Stimulated activated CD8-positive, alpha-beta memory T cell treated with anti-CD3 and anti-CD28 coated beads, Interleukin-7, amount 100 ng/mL, for 4 hours (primary cell): ENCODE data around the gene BBX.
"Not testable (repeated sequence)": the region's sequence is repeated elsewhere in the genome, so short reads cannot be mapped to it uniquely, and the experiment has no call there.

ENCODE experiments used
- DNase-seq, 2 donors: peaks; one replicate each; pipeline ENCODE4 v3.0.0-alpha.2; 2020; ENCODE audit warnings: low read depth in 2 of 2

BBX gene

GRCh38 chr3:107682580-107682979 lies 159.8 kb downstream of the BBX start:
- no peak for DNase-seq

- DNase-seq, result no peak
These were observed 160.7 kb downstream of the BBX start for GRCh38 chr3:107683447-107683846.

GRCh38 chr3:107684431-107684925 lies 161.7 kb downstream of the BBX start:
- DNase-seq, result no peak

GRCh38 chr3:107685383-107685782 lies 162.6 kb downstream of the BBX start:
- DNase-seq, result no peak

GRCh38 chr3:107687056-107687581 lies 164.4 kb downstream of the BBX start:
- DNase-seq, result no peak

- DNase-seq, result no peak
These were observed 166.6 kb downstream of the BBX start for GRCh38 chr3:107689355-107689754.

- DNase-seq, result no peak
These were observed 167.9 kb downstream of the BBX start for GRCh38 chr3:107690522-107691138.

- DNase-seq, result not testable (repeated sequence)
These were observed 169.2 kb downstream of the BBX start for GRCh38 chr3:107691984-107692383.

- DNase-seq, result not testable (repeated sequence)
These were observed 174.6 kb downstream of the BBX start for GRCh38 chr3:107697348-107697747.

GRCh38 chr3:107697855-107698254 lies 175.1 kb downstream of the BBX start:
- DNase-seq, result not testable (repeated sequence)

GRCh38 chr3:107699682-107700081 lies 176.9 kb downstream of the BBX start:
- no peak for DNase-seq

- DNase-seq, result no peak
These were observed 178.5 kb downstream of the BBX start for GRCh38 chr3:107701299-107701698.

- no peak for DNase-seq
These were observed 181.7 kb downstream of the BBX start for GRCh38 chr3:107704477-107704876.

GRCh38 chr3:107705046-107705445 lies 182.3 kb downstream of the BBX start:
- no peak for DNase-seq

- no peak for DNase-seq
These were observed 188.1 kb downstream of the BBX start for GRCh38 chr3:107710851-107711250.

GRCh38 chr3:107716734-107717133 lies 194.0 kb downstream of the BBX start:
- no peak for DNase-seq

- no peak for DNase-seq
These were observed 195.8 kb downstream of the BBX start for GRCh38 chr3:107718547-107718946.

GRCh38 chr3:107727102-107727501 lies 204.3 kb downstream of the BBX start:
- DNase-seq, result no peak

- no peak for DNase-seq
These were observed 206.9 kb downstream of the BBX start for GRCh38 chr3:107729686-107730085.

- no peak for DNase-seq
These were observed 211.6 kb downstream of the BBX start for GRCh38 chr3:107734317-107734716.

- no peak for DNase-seq
These were observed 215.2 kb downstream of the BBX start for GRCh38 chr3:107737914-107738313.

GRCh38 chr3:107738486-107739183 lies 215.9 kb downstream of the BBX start:
- DNase-seq, result no peak

- no peak for DNase-seq
These were observed 216.5 kb downstream of the BBX start for GRCh38 chr3:107739227-107739626.
